Amniotic epithelial cell (primary cell): ENCODE results near the gene IL1RL1.
"Not testable (repeated sequence)": the region's sequence is repeated elsewhere in the genome, so short reads cannot be mapped to it uniquely, and the experiment has no call there.

Experiments
- DNase-seq: peaks from one replicate; pipeline ENCODE4 v3.0.0-alpha.2; 2010; ENCODE audit warnings: low read depth

The IL1RL1 gene

DNA sequence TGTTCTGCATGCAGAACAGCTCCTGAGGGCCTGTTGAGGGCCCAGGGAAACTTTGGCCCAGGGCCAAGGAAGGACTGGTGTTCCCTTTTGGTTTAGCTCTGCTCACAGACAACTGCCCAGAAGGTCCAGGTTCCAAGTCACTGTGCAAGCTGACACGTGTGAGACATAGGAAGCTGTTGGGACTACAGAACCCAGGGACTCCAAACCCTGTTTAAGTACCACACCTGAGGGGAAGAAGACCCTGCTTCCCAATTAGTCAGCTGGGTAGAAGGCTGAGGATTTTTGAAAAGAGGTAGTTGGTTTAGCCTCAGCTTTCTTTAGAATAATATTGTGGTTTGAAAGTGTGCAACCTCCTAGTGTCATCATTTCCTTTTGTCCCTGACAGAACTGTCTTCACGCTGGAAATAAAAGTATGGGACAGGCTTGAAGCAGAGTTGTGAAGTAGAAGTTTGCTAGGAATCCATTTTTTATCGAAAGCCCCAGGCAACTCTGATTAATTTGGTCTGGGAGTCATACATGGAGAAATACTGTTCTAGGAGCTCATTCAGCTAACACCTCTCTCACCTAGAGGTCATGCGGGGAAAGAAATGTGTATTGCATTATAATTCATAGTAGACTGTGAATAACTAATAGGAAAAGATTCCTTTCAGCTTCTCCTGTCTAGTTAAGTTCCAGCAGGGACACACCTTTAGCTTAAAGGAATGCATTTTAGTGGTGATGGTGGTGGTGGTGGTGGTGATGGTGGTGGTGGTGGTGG, 19.9 kb upstream of the IL1RL1 start:
- no peak for DNase-seq

GRCh38 chr2:102294802-102295489, 16.4 kb upstream of the IL1RL1 start:
- peak; percentile 93 for DNase-seq

- no peak for DNase-seq
These were observed 15.8 kb upstream of the IL1RL1 start for GRCh38 chr2:102295566-102295965.

GRCh38 chr2:102296449-102296848, 14.9 kb upstream of the IL1RL1 start:
- no peak for DNase-seq

GRCh38 chr2:102297891-102298290, 13.5 kb upstream of the IL1RL1 start:
- DNase-seq, result peak; percentile 97

GRCh38 chr2:102301867-102302362, 9.4 kb upstream of the IL1RL1 start:
- peak; percentile 92 for DNase-seq

- DNase-seq, result no peak
These were observed 8.9 kb upstream of the IL1RL1 start for GRCh38 chr2:102302458-102302857.

- no peak for DNase-seq
These were observed 7.8 kb upstream of the IL1RL1 start for GRCh38 chr2:102303589-102303988.

- peak; percentile 92 for DNase-seq
These were observed 7.1 kb upstream of the IL1RL1 start for GRCh38 chr2:102304268-102304667.

- DNase-seq, result no peak
These were observed 6.4 kb upstream of the IL1RL1 start for GRCh38 chr2:102304711-102305611.

GRCh38 chr2:102306125-102306524, 5.2 kb upstream of the IL1RL1 start:
- no peak for DNase-seq

GRCh38 chr2:102313025-102313424, 1.7 kb downstream of the IL1RL1 start:
- DNase-seq, result peak; percentile 93

GRCh38 chr2:102313471-102313870, 2.1 kb downstream of the IL1RL1 start:
- DNase-seq, result no peak

DNA sequence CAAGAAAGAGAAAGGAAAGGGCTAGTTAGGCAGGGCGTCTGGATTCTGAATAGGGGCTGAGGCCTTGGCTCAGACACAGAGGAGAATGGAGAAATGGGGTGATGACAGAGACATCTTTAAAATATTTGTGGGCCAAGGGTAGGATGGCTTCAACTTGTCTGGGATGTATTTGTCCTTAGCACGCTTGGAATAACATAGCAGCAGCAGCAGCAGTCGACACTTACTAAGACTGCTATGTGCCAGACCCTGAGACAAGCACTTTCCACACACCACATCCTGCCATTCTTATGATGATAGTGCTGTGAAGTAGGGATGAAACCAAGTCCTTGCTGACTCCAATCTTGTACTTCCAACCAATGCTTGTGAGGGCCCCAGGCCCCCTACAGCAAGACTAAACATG, 2.6 kb downstream of the IL1RL1 start:
- DNase-seq, result peak; percentile 34

- no peak for DNase-seq
These were observed 4.6 kb downstream of the IL1RL1 start for GRCh38 chr2:102315921-102316320.

- DNase-seq, result no peak
These were observed 6.4 kb downstream of the IL1RL1 start for GRCh38 chr2:102317715-102318114.

DNA sequence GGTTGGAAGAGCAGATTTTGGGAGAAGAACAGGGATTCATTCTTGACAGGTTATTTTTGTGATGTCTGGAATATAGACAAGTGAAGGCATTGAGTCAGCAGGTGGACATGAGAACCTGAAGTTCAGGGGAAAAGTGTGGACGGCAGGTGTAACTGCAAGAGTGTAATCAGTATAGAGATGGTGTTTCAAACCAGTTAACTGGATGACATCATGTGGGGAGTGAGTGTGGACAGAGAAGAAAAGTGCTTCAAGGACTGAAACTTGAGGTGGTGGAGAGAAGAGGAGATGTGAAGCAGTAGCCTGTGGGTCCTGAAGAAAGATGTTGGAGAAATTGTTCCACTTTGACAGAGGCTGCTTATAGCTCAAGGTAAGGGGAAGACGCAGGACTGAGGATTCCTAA, 7.1 kb downstream of the IL1RL1 start:
- DNase-seq, result no peak

DNA sequence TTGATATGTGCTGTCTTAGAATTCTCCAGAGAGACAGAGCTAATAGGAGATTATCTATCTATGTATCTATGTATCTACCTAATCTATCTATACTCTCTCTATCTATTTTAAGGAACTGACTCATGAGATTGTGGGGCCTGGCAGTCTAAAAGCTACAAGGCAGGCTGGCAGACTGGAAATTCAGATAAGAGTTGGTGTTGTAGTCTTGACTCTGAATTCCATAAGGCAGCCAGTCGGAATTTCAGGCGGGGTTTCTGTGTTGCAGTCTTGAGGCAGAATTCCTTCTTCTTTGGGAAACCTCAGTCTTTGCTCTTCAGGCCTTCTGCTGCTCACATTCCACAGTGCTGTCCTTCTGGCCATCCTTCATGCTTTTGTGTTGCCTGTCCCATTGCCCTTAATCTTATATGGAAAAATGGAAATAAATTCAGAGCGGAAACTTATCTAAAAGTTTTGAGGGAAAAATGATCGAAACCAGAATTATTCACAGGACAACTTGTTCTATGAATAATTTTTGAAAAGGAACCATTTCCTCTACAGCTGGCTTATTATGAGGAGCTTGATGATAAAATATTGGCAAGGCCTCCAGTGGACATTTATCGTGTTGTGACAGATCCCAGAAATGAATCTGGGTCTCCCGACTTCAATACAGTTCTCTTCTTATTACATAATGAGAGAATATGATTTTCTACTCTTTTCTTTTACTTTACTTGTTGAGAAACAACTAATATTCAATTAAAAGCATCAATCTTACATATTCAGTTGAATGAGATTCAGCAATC, 10.8 kb downstream of the IL1RL1 start:
- peak; percentile 74 for DNase-seq

DNA sequence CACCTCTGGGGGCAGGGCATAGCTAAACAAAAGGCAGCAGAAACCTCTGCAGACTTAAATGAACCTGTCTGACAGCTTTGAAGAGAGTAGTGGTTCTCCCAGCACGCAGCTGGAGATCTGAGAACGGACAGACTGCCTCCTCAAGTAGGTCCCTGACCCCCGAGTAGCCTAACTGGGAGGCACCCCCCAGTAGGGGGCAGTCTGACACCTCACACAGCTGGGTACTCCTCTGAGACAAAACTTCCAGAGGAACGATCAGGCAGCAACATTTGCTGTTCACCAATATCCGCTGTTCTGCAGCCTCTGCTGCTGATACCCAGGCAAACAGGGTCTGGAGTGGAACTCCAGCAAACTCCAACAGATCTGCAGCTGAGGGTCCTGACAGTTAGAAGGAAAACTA, 13.6 kb downstream of the IL1RL1 start:
- not testable (repeated sequence) for DNase-seq

- peak; percentile 66 for DNase-seq
These were observed 20.1 kb downstream of the IL1RL1 start for GRCh38 chr2:102331311-102331980.

DNA sequence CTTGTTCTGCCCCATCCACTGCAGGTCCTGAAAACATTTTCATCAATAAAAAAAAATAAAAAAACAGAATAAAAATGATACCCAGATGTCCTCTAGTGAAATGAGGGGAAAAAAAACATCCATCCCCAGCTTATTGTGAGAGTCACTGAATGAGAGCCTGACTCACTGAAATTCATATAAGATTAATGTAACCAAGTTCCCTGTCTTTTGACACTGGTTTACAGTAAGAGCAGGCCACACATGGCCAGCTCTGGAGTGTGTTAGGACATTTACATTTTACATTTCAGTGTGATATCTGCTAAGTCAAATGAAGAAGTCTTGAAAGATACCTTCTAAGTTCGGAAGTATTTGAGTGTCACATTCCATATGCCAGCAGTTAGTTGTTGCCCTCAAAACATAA, 23.1 kb downstream of the IL1RL1 start:
- DNase-seq, result peak; percentile 63
